ENCODE measurements around the gene NPTX2. TPM values are rescaled to one million over a fixed set of nuclear protein-coding genes. Genes with fewer than 3 reads are reported as not detected.

Gene NPTX2
- total RNA-seq, 2 donors from 2014 or later = not detected

DNA sequence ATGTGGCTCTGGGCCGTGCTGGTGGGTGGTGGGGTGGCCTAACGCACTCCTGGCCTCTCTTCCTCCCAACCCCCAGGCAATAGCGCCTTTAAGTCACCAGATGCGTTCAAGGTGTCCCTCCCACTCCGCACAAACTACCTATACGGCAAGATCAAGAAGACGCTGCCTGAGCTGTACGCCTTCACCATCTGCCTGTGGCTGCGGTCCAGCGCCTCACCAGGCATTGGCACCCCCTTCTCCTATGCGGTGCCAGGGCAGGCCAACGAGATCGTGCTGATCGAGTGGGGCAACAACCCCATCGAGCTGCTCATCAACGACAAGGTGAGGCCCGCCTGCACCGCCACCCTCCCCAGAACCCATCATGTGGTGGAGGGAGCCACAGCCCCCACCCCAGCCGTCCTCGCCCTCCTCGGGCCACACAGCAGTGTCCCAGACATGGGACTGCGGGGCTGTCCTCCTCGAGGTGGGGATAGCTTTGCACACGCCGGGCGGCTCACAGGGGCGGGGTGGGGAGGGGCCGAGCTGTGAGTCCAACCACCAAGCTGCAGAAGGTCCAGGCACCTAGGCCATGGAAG is 7.8 kb downstream of the NPTX2 start:
- ATAC-seq (no peak), DNase-seq (no peak)
- H3K36me3 Mint-ChIP-seq (ENCODE audit: low read depth) = no peaks in the 10 kb centered on the region
- no peak overlapping the region for H3K27ac Mint-ChIP-seq
- no peak overlapping the region for H3K4me3 Mint-ChIP-seq
- H3K9me3 ChIP-seq (ENCODE audit: control insufficient read depth, low read length, poor library complexity, severe bottlenecking) = no peaks in the 10 kb centered on the region
- peaks cover 36% of the 10 kb centered on the region for H3K27me3 Mint-ChIP-seq
- peaks cover 2% of the 10 kb centered on the region for H3K4me1 Mint-ChIP-seq

- Mint-ChIP-seq H3K4me1 (peaks cover 2% of the 10 kb centered on the region), H3K27me3 (peaks cover 19% of the 10 kb centered on the region), H3K27ac (no peak overlapping the region), H3K4me3 (no peak overlapping the region), H3K36me3 (ENCODE audit: low read depth) (no peaks in the 10 kb centered on the region)
- H3K9me3 ChIP-seq (ENCODE audit: control insufficient read depth, low read length, poor library complexity, severe bottlenecking) = no peaks in the 10 kb centered on the region
- ATAC-seq (no peak), DNase-seq (no peak)
These were observed 9.7 kb downstream of the NPTX2 start for GRCh38 chr7:98626460-98627412.

DNA sequence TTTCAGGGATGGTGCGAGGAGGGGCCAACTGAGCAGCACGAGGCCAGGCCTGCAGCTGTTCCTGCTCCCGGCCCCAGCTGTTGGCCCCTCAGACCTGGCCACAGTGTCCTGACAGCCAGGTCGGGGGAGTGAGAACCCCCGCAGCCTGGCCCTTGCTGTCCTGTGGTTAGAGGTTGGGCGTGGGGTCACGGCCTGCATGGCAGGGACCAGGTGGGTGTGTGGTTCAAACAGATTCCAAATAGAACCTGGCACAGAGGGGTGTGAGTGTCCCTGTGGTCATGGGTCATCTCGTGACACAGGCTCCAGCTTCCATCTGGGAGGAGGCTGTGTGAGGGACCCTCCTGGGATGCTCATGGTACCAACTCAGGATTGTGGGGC is 10.3 kb downstream of the NPTX2 start:
- Mint-ChIP-seq H3K27ac (no peak overlapping the region), H3K36me3 (ENCODE audit: low read depth) (no peaks in the 10 kb centered on the region), H3K27me3 (peaks cover 13% of the 10 kb centered on the region), H3K4me3 (no peak overlapping the region), H3K4me1 (no peaks in the 10 kb centered on the region)
- ATAC-seq = no peak
- DNase-seq = no peak
- no peaks in the 10 kb centered on the region for H3K9me3 ChIP-seq (ENCODE audit: control insufficient read depth, low read length, poor library complexity, severe bottlenecking)

DNA sequence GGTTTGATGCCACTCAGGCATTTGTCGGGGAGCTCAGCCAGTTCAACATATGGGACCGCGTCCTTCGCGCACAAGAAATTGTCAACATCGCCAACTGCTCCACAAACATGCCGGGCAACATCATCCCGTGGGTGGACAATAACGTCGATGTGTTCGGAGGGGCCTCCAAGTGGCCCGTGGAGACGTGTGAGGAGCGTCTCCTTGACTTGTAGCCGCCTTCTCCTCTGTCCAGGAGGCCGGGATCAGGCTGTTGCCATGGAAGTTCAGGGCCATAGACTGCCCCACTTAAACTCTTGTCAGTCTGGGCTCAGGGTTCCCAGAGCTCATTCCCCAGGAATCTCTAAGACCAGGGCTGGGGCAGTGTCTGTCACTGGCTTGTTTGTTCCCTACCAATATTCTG is 11.3 kb downstream of the NPTX2 start:
- DNase-seq (no peak), ATAC-seq (no peak)
- Mint-ChIP-seq H3K27me3 (peaks cover 10% of the 10 kb centered on the region), H3K4me1 (no peaks in the 10 kb centered on the region), H3K36me3 (ENCODE audit: low read depth) (no peaks in the 10 kb centered on the region), H3K27ac (no peak overlapping the region), H3K4me3 (no peak overlapping the region)
- no peaks in the 10 kb centered on the region for H3K9me3 ChIP-seq (ENCODE audit: control insufficient read depth, low read length, poor library complexity, severe bottlenecking)

DNA sequence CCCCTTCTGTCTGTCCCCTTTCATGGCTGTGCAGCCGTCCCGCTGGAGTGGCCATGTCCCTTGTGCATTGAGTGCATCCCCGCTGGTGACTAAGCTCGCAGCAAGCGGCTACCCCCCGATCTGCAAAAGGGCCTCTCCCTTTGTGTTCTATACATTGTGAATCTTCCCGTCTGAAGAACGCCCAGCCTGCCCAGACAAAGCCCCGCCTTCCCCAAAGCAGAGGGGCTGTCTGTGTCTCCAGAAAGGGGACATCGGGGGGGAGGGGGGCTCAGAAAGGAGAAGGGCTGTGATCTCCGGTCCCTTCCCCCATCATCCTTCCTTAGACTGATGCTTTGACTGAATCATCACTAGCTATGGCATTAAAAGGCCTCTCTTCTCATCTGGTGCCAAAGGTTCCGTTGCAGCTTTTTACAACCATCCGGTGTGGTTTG is 11.9 kb downstream of the NPTX2 start:
- no peak for DNase-seq
- Mint-ChIP-seq H3K27ac (no peak overlapping the region), H3K4me1 (no peaks in the 10 kb centered on the region), H3K4me3 (no peak overlapping the region), H3K36me3 (ENCODE audit: low read depth) (no peaks in the 10 kb centered on the region), H3K27me3 (peaks cover 10% of the 10 kb centered on the region)
- no peaks in the 10 kb centered on the region for H3K9me3 ChIP-seq (ENCODE audit: control insufficient read depth, low read length, poor library complexity, severe bottlenecking)
- no peak for ATAC-seq

DNA sequence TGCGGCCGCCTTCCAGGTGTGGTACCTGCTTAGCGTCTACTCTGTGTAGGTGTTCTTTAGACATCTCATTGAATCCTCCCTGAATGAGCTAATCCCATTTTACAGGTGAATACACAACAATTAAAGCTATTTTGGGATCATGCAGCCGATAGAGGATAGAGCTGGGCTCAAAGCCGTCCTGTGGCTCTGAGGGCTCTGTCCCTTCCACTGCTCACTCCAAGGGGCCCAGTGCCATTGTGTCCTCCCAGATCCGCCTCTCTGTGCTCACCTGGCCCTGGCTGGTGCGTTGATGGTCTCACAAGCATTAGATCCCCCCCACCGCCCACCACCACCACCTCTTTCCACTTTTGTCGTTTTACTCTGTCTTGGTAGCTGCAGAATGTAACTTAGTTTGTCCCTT is 13.1 kb downstream of the NPTX2 start:
- no peak for ATAC-seq
- Mint-ChIP-seq H3K4me3 (no peak overlapping the region), H3K4me1 (no peaks in the 10 kb centered on the region)

DNA sequence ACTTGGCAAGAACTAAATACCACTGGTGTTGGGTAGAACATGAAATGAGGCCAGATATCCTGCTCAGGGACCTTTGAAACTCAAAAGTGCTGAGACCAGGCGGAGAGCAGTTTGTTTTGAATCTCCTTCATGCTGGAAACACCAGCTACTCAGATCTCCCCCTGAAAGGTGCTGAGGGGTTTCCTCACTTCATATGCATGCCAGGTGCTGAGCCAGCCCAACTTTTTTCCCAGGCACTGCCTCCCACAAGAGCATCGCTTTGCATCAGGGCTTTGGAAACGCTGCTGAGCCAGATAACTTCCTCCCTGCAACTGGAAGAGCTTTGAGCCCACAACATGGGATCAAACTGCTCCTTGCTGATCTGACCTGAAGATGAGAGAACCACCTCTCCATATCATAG is 13.7 kb downstream of the NPTX2 start:
- no peak for ATAC-seq
- no peak overlapping the region for H3K4me3 Mint-ChIP-seq
- H3K36me3 Mint-ChIP-seq (ENCODE audit: low read depth) = no peaks in the 10 kb centered on the region

More for the DNA sequence above, 13.1 kb downstream of the NPTX2 start:
- no peaks in the 10 kb centered on the region for H3K9me3 ChIP-seq (ENCODE audit: control insufficient read depth, low read length, poor library complexity, severe bottlenecking)
- Mint-ChIP-seq H3K27me3 (peaks cover 5% of the 10 kb centered on the region), H3K36me3 (ENCODE audit: low read depth) (no peaks in the 10 kb centered on the region), H3K27ac (no peak overlapping the region)
- no peak for DNase-seq

GRCh38 chr7:98638853-98639252 is 21.8 kb downstream of the NPTX2 start:
- DNase-seq (no peak), ATAC-seq (no peak)
- H3K36me3 Mint-ChIP-seq (ENCODE audit: low read depth) = no peaks in the 10 kb centered on the region
- no peak overlapping the region for H3K27ac Mint-ChIP-seq
- H3K9me3 ChIP-seq (ENCODE audit: control insufficient read depth, low read length, poor library complexity, severe bottlenecking) = no peaks in the 10 kb centered on the region
- no peak overlapping the region for H3K4me3 Mint-ChIP-seq
- H3K27me3 Mint-ChIP-seq = no peaks in the 10 kb centered on the region
- H3K4me1 Mint-ChIP-seq = no peaks in the 10 kb centered on the region

More for the DNA sequence above, 13.7 kb downstream of the NPTX2 start:
- H3K27me3 Mint-ChIP-seq = peaks cover 5% of the 10 kb centered on the region
- H3K4me1 Mint-ChIP-seq = no peaks in the 10 kb centered on the region
- no peaks in the 10 kb centered on the region for H3K9me3 ChIP-seq (ENCODE audit: control insufficient read depth, low read length, poor library complexity, severe bottlenecking)
- H3K27ac Mint-ChIP-seq = no peak overlapping the region
- DNase-seq = no peak

GRCh38 chr7:98640375-98640774 is 23.3 kb downstream of the NPTX2 start:
- Mint-ChIP-seq H3K36me3 (ENCODE audit: low read depth) (no peaks in the 10 kb centered on the region), H3K4me1 (no peaks in the 10 kb centered on the region), H3K27me3 (no peaks in the 10 kb centered on the region), H3K4me3 (no peak overlapping the region), H3K27ac (no peak overlapping the region)
- ATAC-seq (no peak), DNase-seq (no peak)
- no peaks in the 10 kb centered on the region for H3K9me3 ChIP-seq (ENCODE audit: control insufficient read depth, low read length, poor library complexity, severe bottlenecking)

GRCh38 chr7:98641646-98642500 is 24.8 kb downstream of the NPTX2 start:
- no peak for ATAC-seq

DNA sequence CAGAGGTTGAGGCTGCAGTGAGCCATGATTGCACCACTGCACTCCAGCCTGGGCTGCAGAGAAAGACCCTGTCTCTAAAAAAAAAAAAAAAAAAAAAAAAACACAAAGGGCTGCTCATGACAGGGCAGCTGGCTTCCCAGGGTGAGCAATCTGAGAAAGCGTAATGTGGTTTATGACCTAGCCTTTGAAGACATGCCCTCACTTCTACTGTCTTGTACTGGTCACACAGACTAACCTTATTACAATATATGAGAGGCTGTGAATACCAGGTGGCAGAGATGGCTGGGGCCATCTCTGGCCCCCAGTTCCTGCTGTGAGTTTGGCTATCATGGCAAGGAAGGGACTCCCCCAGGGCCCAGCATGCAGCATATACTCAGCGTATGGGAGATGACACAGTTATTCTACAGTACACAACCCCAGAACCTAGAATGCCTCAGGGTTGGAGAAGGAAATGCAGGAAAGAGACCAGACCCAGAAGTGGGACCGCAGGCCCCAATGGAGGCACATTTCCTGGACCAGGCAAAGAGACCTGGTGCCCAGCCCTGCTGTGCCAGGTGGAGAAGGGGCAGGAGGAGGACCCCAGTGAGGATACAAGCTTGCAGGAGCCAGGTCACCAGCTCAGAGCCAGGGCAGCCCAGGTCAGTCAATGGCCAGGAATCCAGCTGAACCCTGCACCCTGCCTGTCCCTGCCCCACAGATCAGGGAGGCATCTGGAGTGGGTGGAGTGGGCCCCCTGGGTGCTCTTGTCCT is 26.3 kb downstream of the NPTX2 start:
- H3K9me3 ChIP-seq (ENCODE audit: control insufficient read depth, low read length, poor library complexity, severe bottlenecking) = no peaks in the 10 kb centered on the region
- ATAC-seq (no peak), DNase-seq (no peak)
- no peaks in the 10 kb centered on the region for H3K36me3 Mint-ChIP-seq (ENCODE audit: low read depth)
- no peaks in the 10 kb centered on the region for H3K4me1 Mint-ChIP-seq
- H3K4me3 Mint-ChIP-seq = no peak overlapping the region
- peaks cover 5% of the 10 kb centered on the region for H3K27me3 Mint-ChIP-seq
- no peak overlapping the region for H3K27ac Mint-ChIP-seq

More at GRCh38 chr7:98641646-98642500, 24.8 kb downstream of the NPTX2 start:
- Mint-ChIP-seq H3K4me1 (no peaks in the 10 kb centered on the region), H3K27ac (no peak overlapping the region), H3K4me3 (no peak overlapping the region), H3K36me3 (ENCODE audit: low read depth) (no peaks in the 10 kb centered on the region), H3K27me3 (peaks cover 5% of the 10 kb centered on the region)
- H3K9me3 ChIP-seq (ENCODE audit: control insufficient read depth, low read length, poor library complexity, severe bottlenecking) = no peaks in the 10 kb centered on the region
- no peak for DNase-seq

- Mint-ChIP-seq H3K27ac (no peak overlapping the region), H3K4me1 (no peaks in the 10 kb centered on the region), H3K4me3 (no peak overlapping the region), H3K27me3 (peaks cover 5% of the 10 kb centered on the region), H3K36me3 (ENCODE audit: low read depth) (no peaks in the 10 kb centered on the region)
- H3K9me3 ChIP-seq (ENCODE audit: control insufficient read depth, low read length, poor library complexity, severe bottlenecking) = no peaks in the 10 kb centered on the region
- no peak for ATAC-seq
- no peak for DNase-seq
These were observed 29.4 kb downstream of the NPTX2 start for GRCh38 chr7:98646465-98646864.
